GM06990 (cell line): ENCODE data around the gene KCNQ5.

Experiments used
- DNase-seq: peaks from one replicate; pipeline ENCODE4 v3.0.0-alpha.2; 2011; ENCODE audit not compliant: insufficient read length; ENCODE audit errors: extremely low read depth
- H3K27me3 ChIP-seq: replicated peaks from 2 replicates; pipeline ENCODE4 v1.6.0; 2011; ENCODE audit warnings: low read length; ENCODE audit not compliant: control insufficient read depth, insufficient read depth
- H3K36me3 ChIP-seq: 2 replicates; pipeline ENCODE4 v1.5.1; 2011; ENCODE audit warnings: low read length; ENCODE audit not compliant: control insufficient read depth, insufficient read depth
- H3K4me3 ChIP-seq: replicated peaks from 2 replicates; pipeline ENCODE4 v1.5.1; 2011; ENCODE audit warnings: low read depth, mild to moderate bottlenecking, control low read depth, low read length
- TF ChIP-seq, protein P1 (sequence below): IDR thresholded peaks from 2 replicates; pipeline ENCODE4 v1.5.1; 2011; ENCODE audit warnings: low read length, control low read depth, mild to moderate bottlenecking, inconsistent platforms; ENCODE audit not compliant: insufficient read depth, poor library complexity, severe bottlenecking

KCNQ5 gene

DNA sequence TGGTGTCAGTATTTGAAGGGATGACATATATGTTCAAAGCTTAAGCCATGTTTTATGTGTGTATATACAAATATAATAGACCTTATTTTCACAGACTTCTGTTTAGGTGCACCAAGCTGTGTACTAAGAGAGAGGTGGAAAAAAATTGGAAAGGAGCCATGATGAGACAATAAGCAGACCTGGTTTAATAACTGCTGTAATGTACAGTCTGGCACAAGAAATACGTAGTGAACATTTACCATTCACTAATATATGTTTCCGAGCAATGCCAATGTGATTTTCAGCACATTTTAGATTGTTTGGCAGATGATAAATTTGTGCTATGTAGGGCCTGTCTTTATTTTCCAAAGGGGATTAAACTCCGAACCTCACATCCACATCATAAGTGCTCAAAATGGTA lies 487.1 kb downstream of the KCNQ5 start:
- Histone ChIP-seq H3K36me3 (no peaks in the 10 kb centered on the region), H3K27me3 (no peaks in the 10 kb centered on the region), H3K4me3 (no peak overlapping the region)
- no peak for DNase-seq
- TF ChIP-seq, protein P1, sequence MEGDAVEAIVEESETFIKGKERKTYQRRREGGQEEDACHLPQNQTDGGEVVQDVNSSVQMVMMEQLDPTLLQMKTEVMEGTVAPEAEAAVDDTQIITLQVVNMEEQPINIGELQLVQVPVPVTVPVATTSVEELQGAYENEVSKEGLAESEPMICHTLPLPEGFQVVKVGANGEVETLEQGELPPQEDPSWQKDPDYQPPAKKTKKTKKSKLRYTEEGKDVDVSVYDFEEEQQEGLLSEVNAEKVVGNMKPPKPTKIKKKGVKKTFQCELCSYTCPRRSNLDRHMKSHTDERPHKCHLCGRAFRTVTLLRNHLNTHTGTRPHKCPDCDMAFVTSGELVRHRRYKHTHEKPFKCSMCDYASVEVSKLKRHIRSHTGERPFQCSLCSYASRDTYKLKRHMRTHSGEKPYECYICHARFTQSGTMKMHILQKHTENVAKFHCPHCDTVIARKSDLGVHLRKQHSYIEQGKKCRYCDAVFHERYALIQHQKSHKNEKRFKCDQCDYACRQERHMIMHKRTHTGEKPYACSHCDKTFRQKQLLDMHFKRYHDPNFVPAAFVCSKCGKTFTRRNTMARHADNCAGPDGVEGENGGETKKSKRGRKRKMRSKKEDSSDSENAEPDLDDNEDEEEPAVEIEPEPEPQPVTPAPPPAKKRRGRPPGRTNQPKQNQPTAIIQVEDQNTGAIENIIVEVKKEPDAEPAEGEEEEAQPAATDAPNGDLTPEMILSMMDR: no peak

DNA sequence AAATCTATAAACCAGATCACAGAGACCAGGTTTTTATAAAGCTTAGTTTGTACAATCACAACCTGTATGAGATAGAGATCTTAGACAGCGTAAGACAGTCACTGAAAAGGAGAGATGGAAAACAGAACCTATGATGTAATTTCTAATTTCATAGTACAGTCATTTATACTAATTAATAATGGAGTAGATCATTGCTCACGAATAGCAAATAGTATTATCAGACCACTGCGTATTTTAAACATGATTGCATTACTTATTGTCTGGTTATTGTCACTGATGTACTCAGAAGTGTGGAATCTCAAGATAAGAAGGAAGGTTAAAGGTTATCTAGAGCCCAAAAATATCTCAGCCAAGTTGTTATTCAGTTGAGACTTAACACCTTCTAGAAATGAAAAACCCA lies 487.8 kb downstream of the KCNQ5 start:
- DNase-seq: no peak
- H3K4me3 ChIP-seq: no peak overlapping the region
- no peaks in the 10 kb centered on the region for H3K27me3 ChIP-seq
- H3K36me3 ChIP-seq: no peaks in the 10 kb centered on the region
- TF ChIP-seq, protein P1: no peak

DNA sequence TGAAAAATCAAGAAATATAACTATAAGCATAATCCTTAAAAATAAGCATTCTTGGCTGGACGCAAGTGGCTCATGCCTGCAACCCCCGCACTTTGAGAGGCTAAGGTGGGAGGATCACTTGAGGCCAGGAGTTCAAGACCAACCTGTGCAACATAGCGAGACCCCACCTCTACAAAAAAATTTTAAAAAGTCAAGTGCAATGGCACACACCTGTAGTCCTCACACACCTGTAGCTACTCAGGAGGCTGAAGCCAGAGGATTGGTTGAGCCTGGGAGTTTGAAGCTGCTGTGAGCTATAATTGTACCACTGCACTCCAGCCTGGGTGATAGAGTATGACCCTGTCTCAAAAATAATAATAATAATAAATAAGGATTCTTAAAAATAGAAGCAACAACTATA lies 494.5 kb downstream of the KCNQ5 start:
- H3K36me3 ChIP-seq: no peaks in the 10 kb centered on the region

DNA sequence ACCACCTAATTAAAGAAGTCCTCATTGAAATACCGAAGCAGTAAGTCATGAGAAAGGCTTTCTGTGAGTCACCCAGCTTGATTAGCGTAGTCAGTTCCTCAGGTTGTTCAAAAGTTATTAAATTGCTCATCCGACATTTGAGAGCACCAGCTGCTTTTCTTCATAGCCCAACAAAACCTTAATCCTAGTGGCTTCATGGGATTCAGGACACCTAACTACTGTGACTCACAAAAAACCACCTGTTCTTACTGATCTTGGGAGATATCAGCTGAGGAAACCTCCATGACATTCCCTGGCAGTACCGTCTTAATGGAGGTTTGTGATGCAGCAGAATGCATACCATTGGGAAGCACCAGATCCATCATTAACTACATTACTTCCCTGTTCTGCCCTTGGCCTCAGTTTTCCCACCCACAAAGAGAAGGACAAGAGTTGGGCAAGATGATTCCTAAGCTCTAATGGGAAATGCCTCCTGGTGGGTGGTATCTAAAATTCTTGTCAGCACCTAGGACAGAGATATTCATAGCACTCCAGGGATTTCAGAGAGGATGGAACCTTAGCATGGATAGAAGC lies 499.6 kb downstream of the KCNQ5 start:
- no peak for DNase-seq
- Histone ChIP-seq H3K27me3 (no peaks in the 10 kb centered on the region), H3K4me3 (no peak overlapping the region), H3K36me3 (no peaks in the 10 kb centered on the region)
- TF ChIP-seq, protein P1: no peak

More for the DNA sequence above, 494.5 kb downstream of the KCNQ5 start:
- TF ChIP-seq, protein P1: no peak
- no peak overlapping the region for H3K4me3 ChIP-seq
- no peaks in the 10 kb centered on the region for H3K27me3 ChIP-seq
- no peak for DNase-seq

DNA sequence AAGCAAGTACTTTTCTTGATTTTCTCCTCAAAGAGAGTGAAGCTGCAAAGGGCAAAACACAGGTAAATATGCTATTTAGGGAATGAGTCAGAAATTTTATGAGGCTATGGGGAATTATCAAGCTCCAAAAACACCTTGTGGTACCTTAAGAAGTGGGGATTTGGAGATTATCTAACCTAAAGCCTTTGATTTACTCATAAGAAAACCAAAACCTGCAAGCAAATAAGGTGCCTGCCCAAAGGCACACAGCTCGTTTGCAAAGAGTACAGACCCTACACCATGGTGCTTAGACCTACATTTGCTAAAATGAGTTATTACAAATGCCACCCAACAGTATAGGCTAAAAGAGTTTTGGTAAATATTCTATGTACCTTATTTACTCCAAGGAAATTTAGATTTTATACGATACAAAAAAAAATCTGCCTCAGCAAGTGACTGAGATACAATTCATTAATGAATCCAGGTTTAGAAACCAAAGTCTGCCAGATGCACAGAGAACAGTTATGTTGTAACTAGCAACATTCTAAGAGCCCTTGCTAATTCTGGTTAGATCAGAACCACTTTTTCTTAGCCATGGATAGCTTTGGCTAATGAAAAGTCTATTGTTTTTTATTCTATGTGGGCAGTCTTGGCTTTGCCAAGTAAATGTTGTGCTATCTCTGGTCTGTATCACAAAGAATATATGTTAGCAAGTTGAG lies 501.9 kb downstream of the KCNQ5 start:
- DNase-seq: no peak
- no peaks in the 10 kb centered on the region for H3K27me3 ChIP-seq
- TF ChIP-seq, protein P1: no peak
- no peak overlapping the region for H3K4me3 ChIP-seq
- no peaks in the 10 kb centered on the region for H3K36me3 ChIP-seq
